HG03520 (cell line): ENCODE measurements around the gene PEAK1.
A peak's percentile ranks its signal among the peaks of the same experiment; 100 is the strongest.

Experiments used
- ATAC-seq: cut with Tn5 transposase; IDR thresholded peaks from one replicate; pipeline ENCODE4 v1.9.1; 2021; ENCODE audit warnings: mild to moderate bottlenecking, moderate library complexity; ENCODE audit not compliant: unreplicated experiment

The PEAK1 gene

GRCh38 chr15:77098572-77098971 lies 321.3 kb downstream of the PEAK1 start:
- ATAC-seq, result no peak

- ATAC-seq, result no peak
These were observed 322.0 kb downstream of the PEAK1 start for GRCh38 chr15:77097921-77098320.

DNA sequence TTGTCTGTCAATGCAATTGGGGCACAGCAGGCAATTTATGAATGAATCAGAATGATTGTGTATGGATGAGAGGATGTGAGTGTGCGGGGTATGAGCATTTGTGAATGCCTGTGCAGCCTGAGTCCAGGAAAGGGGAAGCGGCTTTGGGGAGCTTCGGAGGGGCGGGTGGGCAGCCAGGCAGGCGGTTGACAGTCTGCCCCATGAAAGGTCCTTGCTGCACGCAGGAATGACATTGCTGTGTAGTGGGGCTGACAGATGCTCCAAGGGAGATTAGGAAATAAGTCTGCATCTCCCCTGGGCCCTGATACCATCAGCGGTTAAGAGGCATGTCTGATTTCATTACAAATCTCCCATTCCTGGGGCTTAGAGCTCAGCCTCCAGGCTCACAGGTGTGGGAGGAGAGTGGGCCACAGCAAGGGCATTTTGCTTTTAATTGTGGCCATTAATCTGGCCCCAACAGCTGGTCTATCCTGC lies 322.6 kb downstream of the PEAK1 start:
- no peak for ATAC-seq

DNA sequence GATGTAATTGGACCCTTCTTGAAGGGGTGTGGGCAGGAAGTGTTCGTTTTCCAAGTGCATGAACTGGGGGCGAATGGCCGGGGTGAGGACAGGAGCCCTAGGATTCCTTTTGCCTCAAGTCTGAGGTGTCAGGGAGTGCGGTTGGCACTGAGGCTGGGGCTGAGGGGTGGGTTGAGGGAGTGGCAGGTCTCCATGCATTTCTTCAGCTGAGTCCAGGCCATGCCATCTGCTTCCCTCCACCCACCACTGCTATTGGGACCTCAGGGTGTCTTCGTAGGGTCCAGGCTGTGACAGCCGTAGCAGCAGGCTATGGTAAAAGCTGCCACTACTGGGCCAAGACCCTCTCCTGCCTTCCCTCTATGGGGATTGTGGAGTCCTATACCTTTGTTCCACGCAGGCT lies 323.4 kb downstream of the PEAK1 start:
- ATAC-seq, result no peak

DNA sequence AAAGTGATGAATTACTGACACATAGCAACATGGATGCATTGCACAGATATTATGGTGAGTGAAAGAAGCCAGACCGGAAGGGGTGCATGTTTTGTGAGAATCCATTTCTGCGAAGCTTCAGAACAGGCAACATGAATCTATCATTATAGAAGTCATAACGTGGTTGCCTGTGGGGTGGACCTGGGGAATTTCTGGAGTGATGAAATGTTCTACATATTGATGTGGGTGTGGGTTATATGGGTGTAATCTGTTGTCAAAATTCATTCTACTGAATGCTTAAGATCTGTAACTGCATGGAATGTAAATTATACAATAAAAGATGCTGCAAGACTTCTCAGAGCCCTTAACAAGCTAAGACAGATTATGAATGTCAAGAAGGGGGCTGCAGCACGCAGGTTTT lies 323.8 kb downstream of the PEAK1 start:
- ATAC-seq, result no peak

- no peak for ATAC-seq
These were observed 325.4 kb downstream of the PEAK1 start for GRCh38 chr15:77094397-77095030.

- ATAC-seq, result no peak
These were observed 326.5 kb downstream of the PEAK1 start for GRCh38 chr15:77093436-77093835.

DNA sequence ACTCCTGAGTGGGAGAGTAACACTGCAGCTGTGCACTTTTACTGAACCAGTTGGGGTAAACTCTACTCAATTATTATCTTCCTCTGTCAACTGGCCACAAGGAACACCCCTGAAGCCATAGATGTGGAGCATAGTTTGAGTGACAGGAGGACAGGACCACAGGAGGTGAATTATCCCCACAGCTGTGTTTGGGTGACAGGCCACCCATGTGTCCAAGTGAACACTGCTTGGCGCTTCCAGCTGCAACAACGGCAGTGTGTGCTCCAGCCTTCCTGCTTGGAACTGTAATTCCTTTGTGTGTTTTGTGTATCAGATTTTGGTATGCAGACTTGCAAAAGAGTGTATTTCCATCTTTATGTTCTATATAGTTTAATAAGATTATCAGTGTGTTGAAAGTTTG lies 328.8 kb downstream of the PEAK1 start:
- no peak for ATAC-seq

- no peak for ATAC-seq
These were observed 332.7 kb downstream of the PEAK1 start for GRCh38 chr15:77087213-77087612.

GRCh38 chr15:77085297-77085696 lies 334.6 kb downstream of the PEAK1 start:
- ATAC-seq, result no peak

DNA sequence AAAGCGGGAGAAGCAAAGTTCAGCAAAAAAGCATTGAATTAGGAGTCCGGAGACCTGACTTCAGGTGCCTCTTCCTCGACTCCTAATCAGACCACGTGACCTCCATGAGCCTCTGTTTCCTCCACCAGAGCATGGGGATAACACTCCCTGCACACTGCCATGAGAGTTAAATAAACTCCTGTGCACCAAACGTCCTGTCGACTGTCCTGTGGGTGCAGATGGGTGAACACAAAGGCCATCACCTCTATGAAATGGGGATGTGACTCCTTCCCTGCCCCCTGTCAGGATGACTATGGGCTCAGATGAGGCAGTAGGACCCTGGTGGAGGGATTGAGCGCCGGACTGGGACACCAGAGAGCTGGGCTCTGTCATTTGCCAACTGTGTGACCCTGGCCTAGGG lies 335.5 kb downstream of the PEAK1 start:
- no peak for ATAC-seq

- ATAC-seq, result peak; percentile 78
These were observed 336.3 kb downstream of the PEAK1 start for GRCh38 chr15:77083381-77084160.

DNA sequence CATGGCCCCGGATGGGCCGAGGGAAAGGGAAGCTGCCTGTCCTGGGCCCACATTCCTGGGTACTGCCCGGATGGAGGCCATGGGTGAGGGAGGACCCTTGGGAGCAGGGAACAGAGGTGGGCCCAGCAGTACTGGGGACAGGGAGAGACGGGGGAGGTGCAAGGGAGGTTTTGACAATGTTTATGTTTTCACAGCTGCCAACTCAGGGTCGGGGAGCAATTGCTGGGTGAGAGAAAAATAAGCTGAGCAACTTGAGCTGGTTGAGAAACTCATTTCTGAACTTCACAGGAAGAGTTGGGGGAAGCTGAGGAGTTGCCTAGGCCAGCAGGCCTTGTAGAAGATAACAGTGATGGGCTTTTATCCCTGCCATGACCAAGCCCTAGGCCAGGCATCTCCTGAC lies 337.9 kb downstream of the PEAK1 start:
- ATAC-seq, result no peak

DNA sequence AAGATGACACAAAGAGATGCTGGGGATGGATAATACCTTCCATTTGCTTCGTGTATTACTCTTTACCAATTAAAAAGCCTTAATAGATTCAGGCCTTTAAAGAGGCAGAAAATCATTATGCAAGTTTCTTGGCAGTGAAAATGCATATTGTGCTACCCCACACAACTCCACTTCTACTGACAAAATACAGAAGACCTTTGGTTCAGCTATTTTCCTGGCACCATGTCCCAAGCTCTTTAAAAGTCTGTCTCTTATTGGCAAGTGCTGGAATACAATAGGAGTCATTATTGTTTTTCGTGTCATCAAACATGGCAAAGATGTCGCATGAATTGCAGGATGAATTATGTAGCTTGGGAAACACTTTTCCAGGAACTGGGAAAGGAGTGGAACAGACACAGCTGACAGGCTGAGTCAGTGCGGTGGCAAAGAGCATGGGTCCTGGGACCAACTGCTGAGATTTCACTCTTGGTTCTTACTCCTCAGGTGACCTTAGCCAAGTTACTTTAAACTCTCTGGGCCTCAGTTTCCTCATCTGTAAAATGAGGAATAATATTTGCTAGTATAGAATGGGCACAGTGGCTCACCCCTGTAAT lies 343.5 kb downstream of the PEAK1 start:
- ATAC-seq, result no peak

DNA sequence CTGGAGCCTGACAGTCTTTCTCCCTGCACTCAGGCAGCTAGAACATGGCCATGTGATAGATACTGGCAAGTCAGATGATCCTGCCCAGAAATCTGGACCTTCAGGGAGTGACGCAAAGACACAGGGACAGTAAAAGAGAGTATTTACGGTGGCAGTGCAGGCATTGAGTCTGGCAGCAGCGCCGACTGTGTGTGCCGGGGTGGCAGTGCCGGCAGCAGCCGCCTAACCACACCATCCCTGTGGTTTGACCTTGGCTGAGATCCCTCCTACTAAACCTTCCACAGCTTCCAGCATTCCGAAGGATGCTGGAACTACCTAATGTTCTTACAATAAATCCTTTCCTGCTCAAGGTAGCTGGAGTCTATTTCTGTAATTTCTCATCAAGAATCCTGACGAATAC lies 344.4 kb downstream of the PEAK1 start:
- no peak for ATAC-seq

DNA sequence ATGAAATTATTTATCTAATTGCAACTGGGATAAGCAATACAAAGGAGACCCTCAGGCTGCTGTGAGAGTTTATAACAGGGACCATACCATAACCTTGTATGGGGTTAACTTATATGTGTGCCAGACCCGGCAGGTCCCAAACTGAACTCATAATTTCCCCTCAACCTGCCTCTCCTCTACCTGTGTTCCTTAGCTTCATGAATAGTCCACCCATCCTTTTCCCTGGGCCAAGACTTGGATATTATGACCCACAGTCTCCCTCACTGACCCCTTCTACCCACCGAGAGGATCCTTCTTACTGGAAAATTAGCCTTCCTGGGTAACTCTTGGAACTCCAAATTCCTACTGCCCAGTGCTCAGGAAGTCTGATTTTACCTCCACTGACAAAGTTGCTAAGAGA lies 345.6 kb downstream of the PEAK1 start:
- ATAC-seq, result no peak

- ATAC-seq, result no peak
These were observed 348.3 kb downstream of the PEAK1 start for GRCh38 chr15:77071305-77072223.

DNA sequence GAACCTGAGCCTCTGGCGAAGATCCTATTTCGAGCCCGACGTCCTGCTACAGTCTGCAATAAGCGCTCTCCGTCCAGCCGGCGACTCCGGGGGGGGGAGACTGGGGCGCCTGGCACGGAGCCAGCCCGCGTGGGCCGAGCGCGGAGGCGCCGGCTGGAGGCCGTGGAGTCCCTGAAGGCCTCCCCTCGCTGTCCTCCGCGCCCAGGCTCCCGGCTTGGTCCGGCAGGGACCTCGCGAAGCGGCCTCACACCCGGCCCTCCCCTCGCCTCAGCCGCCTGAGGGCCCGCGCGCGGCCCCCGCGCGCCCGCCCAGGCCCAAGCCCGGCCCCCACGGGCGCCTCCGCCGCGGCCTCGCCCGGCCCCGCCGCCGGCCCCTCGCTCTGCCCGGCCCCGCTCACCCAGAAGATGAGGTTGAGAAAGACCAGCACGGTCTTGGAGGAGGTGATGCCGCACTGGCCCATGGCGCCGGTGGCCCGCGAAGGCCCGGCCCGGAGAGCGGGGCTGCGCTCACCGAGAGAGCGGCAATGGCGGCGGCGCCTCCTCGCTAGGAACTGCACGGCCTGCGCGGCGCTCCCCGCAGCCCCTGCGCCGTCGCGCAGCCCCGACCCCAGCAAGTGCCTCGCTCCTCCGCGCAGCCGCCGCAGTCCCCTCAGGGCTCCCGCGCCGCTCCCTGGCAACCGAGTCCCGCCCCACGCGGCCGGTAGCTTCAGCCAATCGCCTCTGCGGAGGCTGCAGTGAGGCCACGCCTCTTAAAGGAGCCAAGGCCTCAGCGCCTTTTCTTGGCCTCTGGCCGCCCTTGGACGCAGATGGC lies 349.2 kb downstream of the PEAK1 start, which contains the start of gene TSPAN3:
TSS of gene TSPAN3 (minus strand) at position 615 of the 810 bp plus-strand sequence. CDS start at position 460, 155 bp downstream.
- peak; percentile 90 for ATAC-seq

DNA sequence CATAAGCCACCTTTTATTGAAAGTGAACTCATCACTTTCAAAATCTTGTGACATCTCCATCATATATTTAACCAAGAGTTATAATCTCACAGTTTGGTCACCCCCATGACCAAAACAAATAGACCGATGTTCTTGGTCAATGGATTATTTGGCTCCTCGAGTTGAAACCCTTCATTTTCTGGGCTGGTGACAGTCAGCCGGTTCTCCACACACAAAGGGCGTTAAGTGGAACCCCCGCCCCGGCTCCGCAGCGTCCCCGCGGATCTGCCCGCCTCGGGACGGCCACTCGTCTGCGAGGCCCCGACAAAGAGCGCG lies 349.8 kb downstream of the PEAK1 start:
- ATAC-seq, result no peak

GRCh38 chr15:77069521-77070121 lies 350.3 kb downstream of the PEAK1 start:
- no peak for ATAC-seq
